ENCODE data around the gene SCLY.
"Not testable (repeated sequence)": the region's sequence is repeated elsewhere in the genome, so short reads cannot be mapped to it uniquely, and the experiment has no call there.

SCLY gene

DNA sequence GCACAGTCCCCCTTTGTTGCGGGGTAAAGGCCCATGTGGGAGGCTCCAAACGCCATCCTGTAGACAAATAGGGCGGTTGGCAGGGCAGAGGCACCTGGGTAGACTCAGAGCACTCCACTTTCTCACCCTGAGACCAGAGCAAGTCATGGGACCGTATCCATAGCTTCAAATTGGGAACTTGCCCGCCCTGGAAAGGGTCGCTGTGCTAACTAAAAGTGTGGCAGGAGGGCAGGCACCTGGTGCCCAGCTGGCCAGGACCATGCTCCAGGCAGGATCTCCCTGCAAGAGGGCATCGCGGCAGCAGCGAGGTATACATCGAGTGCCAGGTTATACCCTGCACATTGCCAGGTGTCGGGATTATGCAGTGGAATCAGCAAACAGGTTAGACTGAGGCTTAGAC, 20.8 kb upstream of the SCLY start:
- DNase-seq (ENCODE audit: low spot score) (no peak), FAIRE-seq (no peak)

DNA sequence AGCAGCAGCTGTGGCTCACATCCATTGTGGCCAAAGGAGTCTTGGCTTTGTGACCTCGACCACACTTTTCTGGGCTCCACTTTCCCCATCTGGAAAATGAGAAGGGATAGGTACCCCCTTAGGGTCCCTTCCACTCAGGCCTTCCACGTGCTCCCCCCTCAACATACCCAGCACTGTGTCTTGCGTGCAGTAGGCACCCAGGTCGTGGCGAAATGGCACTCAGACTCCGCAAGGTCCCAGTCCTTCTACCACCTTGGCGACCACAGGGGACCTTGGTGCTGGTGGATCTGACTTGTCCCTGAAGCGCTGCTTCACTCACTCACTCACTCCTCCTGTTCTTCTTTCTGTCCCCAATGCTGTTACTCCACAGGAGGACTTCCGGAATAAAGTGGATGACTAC, 19.9 kb upstream of the SCLY start:
- DNase-seq (ENCODE audit: low spot score) (no peak), FAIRE-seq (no peak)

DNA sequence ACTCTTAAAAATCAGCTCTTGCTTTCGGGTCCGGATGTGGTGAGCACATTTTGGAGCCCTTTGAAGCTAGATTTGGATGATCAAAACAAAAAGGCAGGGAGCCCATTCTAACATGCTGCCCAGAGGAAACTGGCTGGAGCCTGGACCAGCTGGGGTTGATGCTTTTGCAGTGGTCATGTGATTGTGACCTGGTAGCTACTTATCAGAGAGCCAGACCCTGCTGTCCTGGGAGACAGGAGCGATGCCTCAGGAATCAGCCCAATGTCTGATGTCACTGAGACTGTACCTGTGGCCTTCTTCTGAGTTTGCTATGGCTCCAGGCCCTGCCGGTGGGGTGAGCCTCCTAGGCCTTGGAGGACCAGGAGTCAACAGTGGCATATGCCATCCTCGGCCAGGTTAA, 18.7 kb upstream of the SCLY start:
- no peak for DNase-seq (ENCODE audit: low spot score)
- no peak for FAIRE-seq

DNA sequence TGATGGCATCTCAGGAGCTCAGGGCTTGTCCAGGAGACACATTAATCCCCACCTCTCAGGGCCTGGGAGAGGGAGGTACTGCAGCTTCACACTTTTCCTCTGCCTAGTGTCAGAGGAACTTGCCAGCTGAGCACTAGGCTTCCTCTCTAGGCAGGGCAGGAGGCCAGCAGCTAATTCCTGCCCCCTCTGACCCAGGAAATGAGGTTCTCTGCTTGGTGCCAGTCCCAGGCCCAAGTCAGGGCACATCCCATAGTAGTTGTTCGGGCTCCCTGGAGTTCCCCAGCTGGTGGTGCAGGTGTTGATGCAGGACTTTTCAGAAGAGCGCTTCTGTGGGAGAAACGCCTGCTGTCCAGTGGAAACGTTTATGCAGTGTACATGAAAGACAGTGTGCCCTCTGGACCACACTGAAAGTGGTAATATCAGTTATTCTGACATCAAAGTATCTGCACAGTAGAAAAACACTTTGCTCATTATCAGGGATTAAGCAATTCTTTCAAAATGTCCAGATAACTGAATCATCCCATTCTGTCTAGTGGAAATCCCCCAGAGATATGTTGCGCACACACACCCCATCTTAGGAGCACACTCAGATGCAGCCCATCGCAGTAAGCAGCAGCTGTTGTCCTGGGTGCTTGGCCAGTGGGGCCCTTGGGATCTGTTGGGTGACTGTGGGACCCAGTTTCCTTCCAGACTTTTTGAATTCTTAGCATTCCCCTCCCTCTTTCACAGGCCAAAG, 17.8 kb upstream of the SCLY start:
- DNase-seq (ENCODE audit: low spot score) (no peak), FAIRE-seq (no peak)

DNA sequence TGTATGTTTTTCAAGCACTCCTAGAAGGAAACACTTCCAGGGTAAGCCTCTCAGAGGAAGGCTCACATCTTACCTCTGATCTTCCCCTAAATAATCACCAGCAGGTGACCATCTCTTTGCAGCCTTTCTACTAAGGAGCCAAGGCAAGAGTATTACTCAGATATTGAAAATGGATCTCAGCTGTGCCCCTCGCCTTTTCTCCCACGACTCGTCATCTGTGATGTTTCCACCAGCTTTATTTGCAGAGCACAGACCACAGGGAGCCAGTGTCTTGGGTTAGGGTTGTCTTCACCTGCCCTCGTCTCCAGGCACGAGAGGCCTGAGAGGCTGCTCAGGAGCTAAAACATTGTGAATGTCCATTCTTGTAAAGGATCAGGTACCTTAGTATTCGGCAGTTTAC, 16.9 kb upstream of the SCLY start:
- DNase-seq (ENCODE audit: low spot score): no peak
- no peak for FAIRE-seq

DNA sequence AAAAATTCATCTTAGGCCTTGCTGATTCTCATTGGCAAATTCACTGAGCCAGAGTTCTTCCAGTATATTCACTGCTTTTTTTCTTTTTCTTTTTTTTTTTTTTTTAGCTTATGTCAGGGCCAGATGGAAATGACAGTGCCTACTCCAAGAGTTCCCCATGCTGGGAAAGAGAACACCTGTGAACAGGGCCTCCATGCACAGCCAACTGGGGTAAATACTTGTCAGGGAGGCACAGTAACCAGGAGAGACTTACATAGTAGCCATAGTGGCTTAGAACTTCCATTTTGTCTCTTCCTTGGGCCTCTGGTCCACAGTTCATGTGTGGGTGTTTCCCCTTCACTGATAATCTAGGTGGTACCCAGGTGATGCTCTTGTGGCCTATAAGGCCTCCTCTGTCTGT, 15.2 kb upstream of the SCLY start:
- FAIRE-seq: no peak

DNA sequence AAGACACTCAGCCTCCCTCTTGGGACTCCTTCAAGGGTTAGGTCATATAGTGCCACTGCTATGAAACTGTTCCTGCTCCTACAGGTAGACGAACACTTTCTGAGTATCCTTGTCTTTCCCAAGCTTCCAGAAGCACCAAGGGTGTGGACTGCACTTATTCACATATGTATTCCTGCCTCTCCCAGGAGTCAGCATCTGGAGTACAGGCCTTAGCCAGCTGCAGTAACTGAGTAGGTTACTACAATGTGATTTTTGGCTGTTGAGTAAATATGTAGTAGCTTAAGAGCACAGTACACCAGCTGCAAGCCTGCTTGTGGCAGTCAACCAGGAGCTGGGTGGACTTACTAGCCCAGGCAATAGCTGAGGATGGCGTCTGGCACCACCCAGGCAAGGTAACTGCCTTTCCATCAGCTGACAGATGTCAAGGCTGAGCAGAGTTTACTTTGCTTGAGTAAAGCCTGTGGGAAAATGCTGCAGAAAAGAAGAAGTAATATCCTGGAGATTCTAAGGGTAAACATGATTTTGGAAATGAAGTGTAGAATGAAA, 14.0 kb upstream of the SCLY start:
- FAIRE-seq: no peak

More for the DNA sequence above, 15.2 kb upstream of the SCLY start:
- no peak for DNase-seq (ENCODE audit: low spot score)

DNA sequence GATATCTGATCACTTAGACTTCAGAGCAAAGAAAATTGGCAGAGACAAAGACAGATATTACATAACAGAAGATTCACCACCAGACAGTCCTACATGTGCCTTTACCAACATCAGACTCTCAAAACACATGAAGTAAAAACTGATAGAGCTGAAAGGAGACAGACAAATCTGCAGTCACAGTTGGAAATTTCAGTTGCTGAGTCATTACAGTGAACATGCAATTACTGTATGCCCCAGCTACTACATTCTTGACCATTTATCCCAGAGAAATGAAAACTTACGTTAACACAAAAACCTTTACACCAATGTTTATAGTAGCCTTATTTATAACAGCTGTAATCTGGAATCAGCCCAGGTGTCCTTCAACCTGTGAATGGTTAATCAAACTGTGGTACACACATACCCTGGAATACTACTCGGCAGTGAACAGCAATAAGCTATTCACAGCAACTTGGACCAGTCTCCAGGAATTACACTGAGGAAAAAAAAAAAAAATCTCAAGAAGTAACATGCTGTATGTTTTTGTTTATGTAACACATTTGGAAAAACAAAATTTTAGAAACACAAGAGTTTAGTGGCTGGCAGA, 7.5 kb upstream of the SCLY start:
- FAIRE-seq (no peak), DNase-seq (ENCODE audit: low spot score) (no peak)

More for the DNA sequence above, 14.0 kb upstream of the SCLY start:
- DNase-seq (ENCODE audit: low spot score): no peak

DNA sequence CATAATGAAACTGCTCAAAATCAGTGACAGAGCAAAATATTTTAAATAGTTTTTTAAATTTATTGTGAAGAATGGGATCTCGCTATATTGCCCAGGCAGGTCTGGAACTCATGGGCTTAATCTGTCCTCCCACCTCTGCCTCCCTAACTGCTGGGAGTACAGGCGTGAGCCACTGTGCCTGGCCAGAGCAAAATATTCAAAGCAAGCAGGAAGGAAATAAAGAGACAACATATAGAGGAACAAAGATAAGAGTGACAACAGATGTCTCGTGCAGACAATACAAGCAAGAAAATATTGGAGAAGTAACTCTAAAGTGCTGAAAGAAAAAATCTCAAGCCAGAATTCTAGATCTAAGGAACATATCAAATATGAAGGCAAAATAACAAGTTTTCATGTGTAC, 5.0 kb upstream of the SCLY start:
- DNase-seq (ENCODE audit: low spot score): no peak
- no peak for FAIRE-seq

DNA sequence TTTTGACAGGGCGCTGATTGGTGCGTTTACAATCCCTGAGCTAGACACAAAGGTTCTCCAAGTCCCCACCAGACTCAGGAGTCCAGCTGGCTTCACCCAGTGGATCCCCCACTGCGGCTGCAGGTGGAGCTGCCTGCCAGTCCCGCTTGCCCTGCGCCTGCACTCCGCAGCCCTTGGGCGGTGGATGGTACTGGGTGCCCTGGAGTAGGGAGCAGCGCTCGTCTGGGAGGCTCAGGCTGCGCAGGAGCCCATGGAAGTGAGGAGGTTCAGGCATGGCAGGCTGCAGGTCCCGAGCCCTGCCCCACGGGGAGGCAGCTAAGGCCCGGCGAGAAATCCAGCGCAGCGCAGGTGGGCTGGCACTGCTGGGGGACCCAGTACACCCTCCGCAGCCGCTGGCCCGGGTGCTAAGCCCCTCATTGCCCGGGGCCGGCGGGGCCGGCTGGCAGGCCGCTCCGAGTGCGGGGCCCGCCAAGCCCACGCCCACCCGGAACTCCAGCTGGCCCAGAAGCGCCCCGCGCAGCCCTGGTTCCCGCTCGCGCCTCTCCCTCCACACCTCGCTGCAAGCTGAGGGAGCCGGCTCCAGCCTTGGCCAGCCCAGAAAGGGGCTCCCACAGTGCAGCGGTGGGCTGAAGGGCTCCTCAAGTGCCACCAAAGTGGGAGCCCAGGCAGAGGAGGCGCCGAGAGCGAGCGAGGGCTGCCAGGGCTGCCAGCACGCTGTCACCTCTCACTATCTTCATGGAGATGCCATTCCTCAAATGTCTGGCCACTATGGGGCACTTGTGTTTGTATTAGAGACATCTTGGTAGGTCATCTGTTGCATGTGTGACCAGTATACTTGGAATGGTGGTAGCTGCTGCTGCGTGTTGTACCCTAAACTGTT, 2.9 kb upstream of the SCLY start:
- not testable (repeated sequence) for FAIRE-seq

DNA sequence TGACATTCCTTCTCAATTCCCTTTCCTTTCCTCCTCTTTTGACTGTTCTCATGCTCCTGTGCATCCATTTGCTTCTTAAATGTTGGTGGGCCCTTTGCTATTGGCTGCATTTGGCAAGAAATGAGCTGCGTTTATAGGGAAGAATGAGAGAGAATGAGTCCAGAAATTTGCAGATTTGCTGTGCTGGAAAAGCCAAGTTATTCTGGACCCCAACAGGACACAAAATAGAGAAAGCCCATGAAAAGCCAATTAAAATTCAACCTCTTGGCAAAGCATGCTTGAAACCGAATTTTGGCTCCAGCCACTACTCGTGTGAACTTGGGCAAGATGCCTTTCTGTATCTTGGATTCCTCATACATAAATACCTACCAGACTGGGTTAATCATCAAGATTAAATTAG, 1.3 kb upstream of the SCLY start:
- no peak for DNase-seq (ENCODE audit: low spot score)
- FAIRE-seq: no peak

More for the DNA sequence above, 2.9 kb upstream of the SCLY start:
- DNase-seq (ENCODE audit: low spot score): not testable (repeated sequence)

DNA sequence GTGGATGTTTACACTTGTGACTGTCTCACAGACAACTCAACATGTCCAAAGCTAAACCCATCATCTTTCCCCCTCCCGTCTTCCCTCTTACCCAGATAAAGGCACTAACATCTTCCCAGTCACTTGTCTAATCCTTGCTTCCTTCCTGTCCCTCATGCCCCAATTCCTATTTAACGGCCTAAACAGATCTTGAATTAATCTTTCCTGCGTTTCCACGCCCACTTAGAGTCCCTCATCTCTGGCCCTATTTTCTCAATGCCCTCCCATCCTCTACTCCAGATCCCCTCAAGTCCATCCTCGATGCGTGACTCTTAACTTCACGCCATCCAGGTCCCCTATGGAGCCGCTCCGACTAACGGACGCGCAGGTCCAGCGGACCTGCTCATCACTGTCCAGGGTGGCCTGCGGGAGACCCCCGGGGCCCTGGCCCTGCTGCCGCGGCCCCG, 682 bp upstream of the SCLY start:
- DNase-seq (ENCODE audit: low spot score) (peak; percentile 11), FAIRE-seq (no peak)

DNA sequence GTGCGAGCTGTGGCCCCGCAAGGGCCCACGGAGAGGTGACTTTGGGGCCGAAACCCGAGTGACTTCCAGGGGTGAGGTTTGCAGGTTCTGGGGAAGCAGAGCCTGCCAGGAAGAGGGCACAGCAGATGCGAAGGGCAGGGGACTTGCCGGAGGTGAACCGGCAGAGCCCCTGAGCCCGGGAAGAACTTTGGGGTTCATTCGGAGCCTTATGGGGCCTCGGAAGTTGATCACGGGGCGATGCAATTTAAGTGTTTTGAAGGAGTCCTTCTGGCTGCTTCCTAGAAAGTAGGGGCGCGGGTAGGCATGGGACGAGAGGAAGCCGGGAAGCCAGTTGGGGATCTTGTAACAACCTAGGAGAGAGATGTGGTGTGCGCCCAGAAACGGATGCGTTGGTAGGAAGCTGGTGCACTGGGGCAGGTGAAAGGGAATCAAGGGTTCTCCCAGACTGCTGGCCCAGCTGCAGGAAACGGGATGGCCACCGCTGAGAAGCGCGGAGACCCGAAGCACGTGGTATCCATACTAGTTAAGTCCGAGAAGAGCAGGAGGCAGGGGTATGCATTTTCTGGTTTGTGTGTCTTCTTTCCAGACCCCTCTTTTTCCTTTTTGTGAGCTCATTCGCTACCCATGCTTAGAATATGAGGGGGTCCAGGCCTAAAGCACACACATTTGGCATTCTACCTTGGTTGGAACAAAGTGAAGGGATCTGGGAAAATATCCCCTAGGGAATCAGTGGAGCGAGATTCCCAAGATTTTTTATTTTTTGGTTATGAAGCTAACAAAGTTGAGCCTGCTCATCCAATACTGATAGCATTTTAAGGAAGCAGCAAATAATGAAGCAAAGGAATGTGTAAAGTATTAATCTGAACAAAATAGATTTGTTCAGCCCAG, 758 bp downstream of the SCLY start:
- DNase-seq (ENCODE audit: low spot score): peak; percentile 50
- no peak for FAIRE-seq

DNA sequence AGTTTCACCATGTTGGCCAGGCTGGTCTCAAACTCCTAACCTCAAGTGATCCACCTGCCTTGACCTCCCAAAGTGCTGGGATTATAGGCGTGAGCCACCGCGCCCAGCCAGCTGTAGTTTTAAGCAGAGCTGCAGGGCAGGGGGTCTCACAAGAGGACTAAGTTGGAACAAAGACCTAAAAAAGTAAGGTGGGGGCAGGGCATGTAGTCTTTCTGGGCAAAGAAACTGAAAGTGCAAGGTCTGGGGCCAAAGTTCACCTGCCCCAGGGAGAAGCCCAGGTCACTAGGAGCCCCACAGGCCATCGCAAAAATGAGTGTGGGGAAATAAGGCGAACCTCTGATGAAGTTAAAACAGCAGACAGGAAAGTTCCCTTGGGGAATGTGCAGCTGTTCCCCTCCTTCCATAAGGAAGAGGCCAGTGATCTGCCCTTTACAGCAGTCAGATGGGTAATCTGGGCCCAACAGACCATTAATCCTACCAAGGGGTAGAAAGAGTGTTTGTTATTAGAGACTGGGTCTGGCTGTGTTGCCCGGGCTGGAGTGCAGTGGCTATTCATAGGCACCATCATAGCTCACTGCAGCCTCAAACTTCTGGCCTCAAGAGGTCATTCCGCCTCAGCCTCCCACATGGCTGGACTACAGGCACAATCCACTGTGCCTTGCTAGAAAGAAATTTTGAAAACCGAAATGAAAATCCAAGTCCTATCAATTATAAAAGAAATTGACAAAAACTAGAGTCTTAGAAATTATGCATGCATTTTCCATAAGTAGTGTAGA, 2.8 kb downstream of the SCLY start:
- FAIRE-seq: no peak
- no peak for DNase-seq (ENCODE audit: low spot score)

DNA sequence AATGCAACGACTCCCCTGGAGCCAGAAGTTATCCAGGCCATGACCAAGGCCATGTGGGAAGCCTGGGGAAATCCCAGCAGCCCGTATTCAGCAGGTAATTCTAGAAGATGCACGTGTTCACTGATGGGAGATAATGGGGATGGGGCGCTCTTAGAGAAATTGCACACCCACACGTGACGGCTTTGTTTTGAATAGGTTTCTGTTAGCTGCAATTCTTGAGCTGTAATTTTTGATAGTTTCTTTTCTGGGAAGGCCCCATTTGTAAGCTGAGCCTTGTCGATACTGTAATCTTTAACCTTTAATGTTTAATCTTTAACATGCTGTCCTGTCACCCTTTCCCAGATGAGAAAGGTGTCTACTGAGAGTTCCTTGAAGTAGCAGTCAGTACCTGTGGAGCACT, 3.6 kb downstream of the SCLY start:
- FAIRE-seq: no peak
- no peak for DNase-seq (ENCODE audit: low spot score)

DNA sequence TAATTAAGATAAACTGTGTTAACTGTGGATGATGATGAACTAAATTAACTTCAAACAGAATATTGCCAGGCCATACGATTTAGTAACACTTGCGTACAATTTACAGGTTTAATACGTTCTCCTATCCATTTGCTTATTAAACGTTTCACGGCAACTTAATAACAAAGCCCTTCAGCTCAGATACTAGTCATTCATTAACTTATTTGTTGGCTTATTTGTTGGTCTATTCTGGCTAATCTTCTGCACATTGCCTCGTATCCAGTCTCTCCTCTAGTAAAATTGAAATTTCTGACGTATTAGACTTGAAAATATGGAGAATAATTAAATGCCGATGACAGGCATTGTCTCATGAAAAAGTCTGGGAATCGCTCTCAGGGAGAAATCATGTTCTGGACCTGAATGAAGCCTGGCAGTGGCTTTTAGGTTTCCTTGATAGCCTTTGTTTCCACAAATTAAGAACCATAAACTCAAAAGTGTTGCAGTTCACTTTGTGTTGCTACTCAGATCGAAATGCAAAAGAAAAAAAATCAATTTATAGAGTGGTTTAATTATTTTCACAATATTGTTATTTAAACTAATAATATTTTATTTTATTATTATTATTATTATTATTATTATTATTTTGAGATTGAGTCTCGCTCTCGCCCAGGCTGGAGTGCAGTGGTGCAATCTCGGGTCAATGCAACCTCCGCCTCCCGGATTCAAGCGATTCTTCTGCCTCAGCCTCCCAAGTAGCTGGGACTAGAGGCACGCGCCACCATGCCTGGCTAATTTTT, 4.5 kb downstream of the SCLY start:
- FAIRE-seq (no peak), DNase-seq (ENCODE audit: low spot score) (no peak)

DNA sequence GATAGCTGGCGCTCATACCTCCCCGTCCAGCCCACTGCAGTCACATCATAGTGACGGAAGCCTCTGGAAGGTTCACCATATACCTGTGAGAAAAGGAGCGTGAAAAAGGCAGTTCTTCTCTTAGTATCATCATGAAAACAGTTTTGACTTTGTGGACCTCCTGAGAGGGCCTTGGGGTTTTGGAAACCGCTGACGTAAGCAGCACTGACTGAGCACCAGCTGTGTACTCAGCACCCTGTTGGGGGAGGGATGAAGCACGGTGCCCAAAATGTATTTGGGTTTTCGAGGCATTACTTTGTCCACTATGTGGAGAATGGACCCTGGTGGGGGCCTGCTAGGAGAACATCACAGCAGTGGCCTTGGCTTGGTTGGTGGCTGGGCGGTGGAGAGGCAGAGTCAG, 5.4 kb downstream of the SCLY start:
- no peak for FAIRE-seq
- DNase-seq (ENCODE audit: low spot score): no peak

DNA sequence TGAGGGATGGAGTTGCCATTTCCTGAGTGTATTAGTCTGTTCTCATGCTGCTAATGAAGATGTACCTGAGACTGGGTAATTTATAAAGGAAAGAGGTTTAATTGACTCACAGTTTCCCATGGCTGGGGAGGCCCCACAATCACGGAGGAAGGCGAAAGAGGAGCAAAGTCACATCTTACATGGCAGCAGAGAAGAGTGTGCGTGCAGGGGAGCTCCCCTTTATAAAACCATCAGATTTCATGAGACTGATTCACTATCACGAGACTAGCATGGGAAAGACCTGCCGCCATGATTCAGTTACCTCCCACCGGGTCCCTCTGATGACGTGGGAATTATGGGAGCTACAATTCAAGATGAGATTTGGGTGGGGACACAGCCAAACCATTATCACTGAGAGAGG, 5.9 kb downstream of the SCLY start:
- DNase-seq (ENCODE audit: low spot score); FAIRE-seq: not testable (repeated sequence)

DNA sequence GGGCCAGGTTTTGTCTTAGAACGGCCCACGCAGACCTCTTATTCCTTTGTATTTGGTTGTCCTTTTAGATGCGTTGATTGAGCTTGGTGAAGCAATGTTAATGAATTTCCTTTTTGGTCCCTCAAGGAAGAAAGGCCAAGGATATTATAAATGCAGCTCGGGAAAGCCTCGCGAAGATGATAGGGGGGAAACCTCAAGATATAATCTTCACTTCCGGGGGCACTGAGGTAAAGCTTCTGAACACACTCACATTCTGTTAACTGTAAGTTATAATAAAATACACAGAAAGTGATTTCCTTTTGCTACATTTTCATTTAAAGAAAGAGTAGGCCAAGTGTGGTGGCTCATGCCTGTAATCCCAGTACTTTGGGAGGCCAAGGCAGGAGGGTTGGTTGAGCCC, 7.1 kb downstream of the SCLY start:
- DNase-seq (ENCODE audit: low spot score): no peak
- FAIRE-seq: no peak
